ENCODE measurements around the gene CCDC85C. TPM values are rescaled to one million over a fixed set of nuclear protein-coding genes. Genes with fewer than 3 reads are reported as not detected.
A peak's percentile ranks its signal among the peaks of the same experiment; 100 is the strongest.

Gene CCDC85C
- total and polyA plus RNA-seq, 2 experiments from 2014 or later: 4.5 to 24.9 TPM

DNA sequence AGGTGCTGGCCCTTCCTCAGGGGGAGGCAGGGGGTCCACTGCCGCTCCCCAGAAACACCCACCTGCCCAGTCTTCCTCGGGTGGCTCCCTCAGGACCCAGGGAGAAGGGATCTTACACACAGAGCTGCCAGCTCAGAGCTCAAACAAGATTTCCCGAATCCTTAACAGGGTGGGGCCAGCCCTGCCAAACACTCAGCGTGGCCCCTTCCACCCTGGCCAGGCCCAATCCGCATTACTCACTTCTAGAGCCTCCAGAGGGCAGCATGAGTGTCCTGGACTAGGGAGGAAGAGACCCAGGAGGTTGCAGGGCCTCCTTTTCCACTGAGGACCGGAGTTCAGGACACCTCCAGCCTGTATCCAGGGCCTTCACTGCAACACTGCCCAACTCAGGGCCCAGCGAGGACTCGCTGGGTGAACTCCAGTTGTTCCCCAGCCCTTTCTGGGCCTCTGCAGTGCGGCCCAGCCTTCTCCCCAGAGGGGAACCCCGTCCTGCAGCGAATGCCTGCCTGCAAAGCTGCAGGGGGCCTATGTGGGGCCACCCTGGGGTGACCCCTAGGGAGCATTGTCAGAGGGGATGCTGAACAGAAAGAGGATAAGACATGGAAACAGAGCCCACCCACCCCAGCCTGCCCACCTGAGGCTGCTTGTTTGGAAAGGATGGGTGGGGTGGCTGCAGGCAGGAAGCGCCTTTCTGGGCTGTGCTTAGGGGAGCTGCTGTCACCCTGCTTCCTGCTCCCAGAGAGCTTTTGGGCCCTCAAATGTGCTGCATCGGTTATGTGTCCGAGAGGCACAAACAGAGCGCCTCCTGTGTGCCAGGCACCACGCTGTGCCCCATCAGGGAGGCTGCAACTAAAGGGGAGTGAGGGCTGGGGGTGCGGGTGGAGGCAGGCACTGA, 79.0 kb downstream of the CCDC85C start:
- Mint-ChIP-seq H3K4me1 (peaks cover 52% of the 10 kb centered on the region), H3K9me3 (no peaks in the 10 kb centered on the region), H3K36me3 (ENCODE audit: low read depth) (no peaks in the 10 kb centered on the region; the same call in 2 of the 3 replicates), H3K27ac (peak overlapping the region; percentile 67; the same call in 1 of the 2 replicates), H3K4me3 (peak overlapping the region; percentile 17; the same call in 1 of the 3 replicates), H3K27me3 (ENCODE audit: insufficient read depth, low read depth, poor library complexity) (peaks cover 18% of the 10 kb centered on the region)
- Histone ChIP-seq H3K36me3 (ENCODE audit: insufficient read depth) (no peaks in the 10 kb centered on the region), H4K20me1 (replicated peaks; ENCODE audit: insufficient read depth) (no peaks in the 10 kb centered on the region), H3K4me1 (ENCODE audit: insufficient read depth) (peaks cover 38% of the 10 kb centered on the region), H3K27me3 (ENCODE audit: insufficient read depth) (no peaks in the 10 kb centered on the region), H3K4me3 (no peak overlapping the region), H3K27ac (ENCODE audit: low read depth) (peak overlapping the region; percentile 74), H2AFZ (no peak overlapping the region), H3K79me2 (replicated peaks; ENCODE audit: insufficient read depth) (no peaks in the 10 kb centered on the region; the same call in 1 of the 2 replicates), H3K9me2 (ENCODE audit: insufficient read depth) (no peaks in the 10 kb centered on the region), H3K4me2 (peak overlapping the region; percentile 63), H3F3A (replicated peaks; ENCODE audit: low read depth) (0 out of 2 replicates have a peak, but pooled peaks cover 8% of the 10 kb centered on the region)
- DNase-seq (ENCODE audit: low spot score): peak; percentile 65
- TF ChIP-seq, protein P1, sequence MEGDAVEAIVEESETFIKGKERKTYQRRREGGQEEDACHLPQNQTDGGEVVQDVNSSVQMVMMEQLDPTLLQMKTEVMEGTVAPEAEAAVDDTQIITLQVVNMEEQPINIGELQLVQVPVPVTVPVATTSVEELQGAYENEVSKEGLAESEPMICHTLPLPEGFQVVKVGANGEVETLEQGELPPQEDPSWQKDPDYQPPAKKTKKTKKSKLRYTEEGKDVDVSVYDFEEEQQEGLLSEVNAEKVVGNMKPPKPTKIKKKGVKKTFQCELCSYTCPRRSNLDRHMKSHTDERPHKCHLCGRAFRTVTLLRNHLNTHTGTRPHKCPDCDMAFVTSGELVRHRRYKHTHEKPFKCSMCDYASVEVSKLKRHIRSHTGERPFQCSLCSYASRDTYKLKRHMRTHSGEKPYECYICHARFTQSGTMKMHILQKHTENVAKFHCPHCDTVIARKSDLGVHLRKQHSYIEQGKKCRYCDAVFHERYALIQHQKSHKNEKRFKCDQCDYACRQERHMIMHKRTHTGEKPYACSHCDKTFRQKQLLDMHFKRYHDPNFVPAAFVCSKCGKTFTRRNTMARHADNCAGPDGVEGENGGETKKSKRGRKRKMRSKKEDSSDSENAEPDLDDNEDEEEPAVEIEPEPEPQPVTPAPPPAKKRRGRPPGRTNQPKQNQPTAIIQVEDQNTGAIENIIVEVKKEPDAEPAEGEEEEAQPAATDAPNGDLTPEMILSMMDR (conservative IDR thresholded peaks at IDR 0.05; ENCODE audit: low read depth in 2 of 2): peak; percentile 27 to 68
- no peak for TF ChIP-seq EZH2phosphoT487 (IDR thresholded peaks at IDR 0.05; ENCODE audit: unreplicated experiment)
- ATAC-seq: peak; percentile 37

DNA sequence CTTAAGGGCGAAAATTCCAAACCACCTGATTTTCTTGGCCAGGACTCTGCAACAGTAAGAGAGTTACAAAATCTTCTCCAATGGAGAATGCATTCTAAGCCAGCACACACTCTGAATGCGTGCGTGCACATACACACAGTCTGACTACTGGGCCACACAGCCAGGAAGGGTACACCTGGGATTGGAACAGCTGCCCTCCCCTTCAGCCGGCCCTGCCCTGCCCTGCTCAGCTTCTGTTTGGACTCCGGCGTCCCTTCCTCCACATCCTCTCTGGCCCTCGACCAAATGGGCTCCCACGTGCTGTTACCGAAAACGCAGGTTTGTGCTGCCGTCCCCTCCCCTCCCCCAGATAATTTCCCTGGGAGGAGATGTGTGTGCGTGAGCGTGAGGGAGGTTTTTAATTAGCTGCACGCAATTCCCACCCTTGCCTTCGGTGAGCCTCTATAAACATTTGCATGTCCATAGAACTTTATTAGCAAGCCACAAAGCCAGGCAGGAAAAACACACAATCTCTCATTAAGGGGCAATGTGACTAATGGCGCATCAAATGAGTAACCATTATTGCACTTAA, 79.8 kb downstream of the CCDC85C start:
- no peaks in the 10 kb centered on the region for H3K79me2 ChIP-seq (replicated peaks; ENCODE audit: insufficient read depth)
- H3F3A ChIP-seq (replicated peaks; ENCODE audit: low read depth): 0 out of 2 replicates have a peak, but pooled peaks cover 8% of the 10 kb centered on the region
- DNase-seq (ENCODE audit: low spot score) (no peak), ATAC-seq (no peak)
- Mint-ChIP-seq H3K4me3 (peak overlapping the region; percentile 37; the same call in 1 of the 3 replicates), H3K36me3 (ENCODE audit: low read depth) (no peaks in the 10 kb centered on the region; the same call in 2 of the 3 replicates), H3K27ac (no peak overlapping the region), H3K9me3 (no peaks in the 10 kb centered on the region), H3K27me3 (ENCODE audit: insufficient read depth, low read depth, poor library complexity) (peaks cover 18% of the 10 kb centered on the region), H3K4me1 (peaks cover 51% of the 10 kb centered on the region)
- peak overlapping the region; percentile 74 for H3K27ac ChIP-seq (ENCODE audit: low read depth)
- no peaks in the 10 kb centered on the region for H3K36me3 ChIP-seq (ENCODE audit: insufficient read depth)
- no peak overlapping the region for H3K4me3 ChIP-seq
- H3K4me2 ChIP-seq: peak overlapping the region; percentile 63
- no peaks in the 10 kb centered on the region for H3K9me2 ChIP-seq (ENCODE audit: insufficient read depth)
- no peaks in the 10 kb centered on the region; the same call in 1 of the 2 replicates for H4K20me1 ChIP-seq (replicated peaks; ENCODE audit: insufficient read depth)
- TF ChIP-seq STAT1 (IDR thresholded peaks at IDR 0.05; ENCODE audit: unreplicated experiment): no peak
- TF ChIP-seq, protein P1 (conservative IDR thresholded peaks at IDR 0.05; ENCODE audit: low read depth in 2 of 2): no peak
- TF ChIP-seq EZH2phosphoT487 (IDR thresholded peaks at IDR 0.05; ENCODE audit: unreplicated experiment): no peak
- no peak for TF ChIP-seq EZH2 (IDR thresholded peaks at IDR 0.05; ENCODE audit: low read depth, unreplicated experiment)
- no peak for TF ChIP-seq POLR2AphosphoS5 (IDR thresholded peaks at IDR 0.05; ENCODE audit: low read depth)
- no peak for TF ChIP-seq ZNF331 (CRISPR knock-in tag; IDR thresholded peaks at IDR 0.05; ENCODE audit: low read depth)
- no peaks in the 10 kb centered on the region for H3K27me3 ChIP-seq (ENCODE audit: insufficient read depth)
- H2AFZ ChIP-seq: no peak overlapping the region
- H3K4me1 ChIP-seq (ENCODE audit: insufficient read depth): peaks cover 38% of the 10 kb centered on the region
